Measurements from ENCODE around the gene CDR2L.

DNA sequence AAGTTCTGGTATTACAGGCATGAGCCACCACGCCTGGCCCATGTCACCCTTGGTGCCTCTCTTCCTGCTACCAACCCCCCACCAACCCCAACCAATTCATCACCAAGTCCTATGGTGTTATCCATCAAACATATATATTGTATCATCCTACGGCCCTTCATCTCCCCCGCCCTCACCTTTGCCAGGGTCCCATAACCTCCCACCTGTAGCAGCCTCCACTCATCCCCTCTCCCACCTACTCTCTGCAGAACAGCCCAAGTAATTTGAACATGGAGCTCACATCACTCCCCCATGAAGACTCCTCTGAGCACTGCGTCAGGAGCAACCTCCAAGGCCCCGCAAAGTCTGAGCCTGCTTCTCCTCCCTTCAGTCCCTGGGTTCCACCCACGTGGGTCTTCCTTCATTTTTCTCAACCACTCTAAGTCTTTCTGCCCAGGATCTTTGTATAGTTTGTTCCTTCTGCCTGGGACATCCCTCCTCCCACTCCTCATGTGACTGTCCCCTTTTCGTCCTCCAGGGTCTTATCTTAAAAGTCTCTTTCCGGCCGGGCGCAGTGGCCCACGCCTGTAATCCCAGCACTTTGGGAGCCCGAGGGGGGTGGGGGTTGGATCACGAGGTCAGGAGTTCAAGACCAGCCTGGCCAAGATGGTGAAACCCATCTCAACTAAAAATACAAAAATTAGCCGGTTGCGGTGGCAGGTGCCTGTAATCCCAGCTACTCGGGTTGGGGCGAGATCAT lies 7.9 kb upstream of the CDR2L start:
- TF ChIP-seq, protein P1, sequence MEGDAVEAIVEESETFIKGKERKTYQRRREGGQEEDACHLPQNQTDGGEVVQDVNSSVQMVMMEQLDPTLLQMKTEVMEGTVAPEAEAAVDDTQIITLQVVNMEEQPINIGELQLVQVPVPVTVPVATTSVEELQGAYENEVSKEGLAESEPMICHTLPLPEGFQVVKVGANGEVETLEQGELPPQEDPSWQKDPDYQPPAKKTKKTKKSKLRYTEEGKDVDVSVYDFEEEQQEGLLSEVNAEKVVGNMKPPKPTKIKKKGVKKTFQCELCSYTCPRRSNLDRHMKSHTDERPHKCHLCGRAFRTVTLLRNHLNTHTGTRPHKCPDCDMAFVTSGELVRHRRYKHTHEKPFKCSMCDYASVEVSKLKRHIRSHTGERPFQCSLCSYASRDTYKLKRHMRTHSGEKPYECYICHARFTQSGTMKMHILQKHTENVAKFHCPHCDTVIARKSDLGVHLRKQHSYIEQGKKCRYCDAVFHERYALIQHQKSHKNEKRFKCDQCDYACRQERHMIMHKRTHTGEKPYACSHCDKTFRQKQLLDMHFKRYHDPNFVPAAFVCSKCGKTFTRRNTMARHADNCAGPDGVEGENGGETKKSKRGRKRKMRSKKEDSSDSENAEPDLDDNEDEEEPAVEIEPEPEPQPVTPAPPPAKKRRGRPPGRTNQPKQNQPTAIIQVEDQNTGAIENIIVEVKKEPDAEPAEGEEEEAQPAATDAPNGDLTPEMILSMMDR (IDR thresholded peaks at IDR 0.05; ENCODE audit: low read length), result no peak
- TF ChIP-seq EZH2 (IDR thresholded peaks at IDR 0.05; ENCODE audit: borderline replicate concordance, low read length), result no peak

All from OCI-LY1 (cell line).